HCT116 (cell line): ENCODE measurements around the gene REEP6. TPM values are rescaled to one million over a fixed set of nuclear protein-coding genes. Genes with fewer than 3 reads are reported as not detected.

ENCODE experiments used
- ATAC-seq: fragments of 200-7000 bp; cut with Tn5 transposase; 2 replicates; pipeline ENCODE4 v1.9.1; 2020; ENCODE audit warnings: mild to moderate bottlenecking, moderate library complexity
- BruUV-seq: library from RNA; stranded (reverse); fragments of 400-500 nt; replicated peaks from 2 replicates; lab custom pipeline; 2021; lab: Mats Ljungman, UMichigan
- CTCF ChIA-PET: fragments of 300-600 bp; sonication (Branson Sonifier 250); formaldehyde crosslinking; loops from one replicate; lab custom pipeline; 2021; ENCODE audit warnings: antibody characterized with exemption; lab: Charles Lee
- POLR2A ChIA-PET: fragments of 300-600, 350-600 bp; sonication (Branson Sonifier 250); formaldehyde crosslinking; loops from one replicate; lab custom pipeline; 2021; ENCODE audit warnings: antibody characterized with exemption; lab: Charles Lee
- RAD21 ChIA-PET, 2 experiments: fragments of 300-600 bp; sonication (Branson Sonifier 250); formaldehyde crosslinking; loops; one replicate each; lab custom pipeline; 2023; ENCODE audit warnings: low total read pairs in 2 of 2; ENCODE audit not compliant: uncharacterized antibody in 2 of 2, unreplicated experiment in 2 of 2, low non-redundant PET in 1 of 2; lab: Charles Lee
- DNase-seq: peaks from one replicate; pipeline ENCODE4 v3.0.0-alpha.2; 2010; ENCODE audit warnings: low read depth, low spot score
- H2AFZ ChIP-seq: fragments of 200-600 bp; shearing (Covaris generic), sonication (generic); 2 replicates; pipeline ENCODE4 v1.6.1; 2017; ENCODE audit warnings: low read depth, mixed run types, mixed read lengths, antibody characterized with exemption, low read length; ENCODE audit not compliant: poor library complexity, severe bottlenecking
- H3K27ac ChIP-seq: 2 replicates; pipeline ENCODE4 v1.5.1; 2012; ENCODE audit warnings: low read depth, low read length
- H3K27me3 ChIP-seq: fragments of 200-600 bp; sonication (generic); 2 replicates; pipeline ENCODE4 v1.6.1; 2016; ENCODE audit warnings: mixed run types, low read length, mixed read lengths; ENCODE audit not compliant: insufficient read depth
- H3K36me3 ChIP-seq, 2 experiments: fragments of 200-500 bp in 1 of 2; fragments of 200-600 bp in 1 of 2; sonication (Bioruptor generic) in 1 of 2; sonication (generic) in 1 of 2; 2 replicates each; pipeline versions ENCODE4 v1.5.1 to v1.6.1; 2014 to 2016; ENCODE audit warnings: low read length in 2 of 2, inconsistent platforms in 1 of 2, mixed read lengths in 1 of 2, mixed run types in 1 of 2; ENCODE audit not compliant: insufficient read depth in 2 of 2, control insufficient read depth in 1 of 2
- H3K4me1 ChIP-seq, 2 experiments: fragments of 200-600 bp in 1 of 2; sonication (generic) in 1 of 2; 2 replicates each; pipeline versions ENCODE4 v1.5.1 to v1.6.1; 2012 to 2017; ENCODE audit warnings: low read length in 2 of 2, inconsistent platforms in 1 of 2, mild to moderate bottlenecking in 1 of 2, mixed read lengths in 1 of 2, mixed run types in 1 of 2, moderate library complexity in 1 of 2; ENCODE audit not compliant: insufficient read depth in 2 of 2, control insufficient read depth in 1 of 2
- H3K4me2 ChIP-seq: fragments of 200-600 bp; sonication (generic); 2 replicates; pipeline ENCODE4 v1.6.1; 2017; ENCODE audit warnings: mixed run types, low read length, mixed read lengths
- H3K4me3 ChIP-seq, 2 experiments: fragments of 200-600 bp in 1 of 2; sonication (generic) in 1 of 2; replicated peaks in 1 of 2; 2 replicates each; pipeline ENCODE4 v1.5.1; 2011 to 2016; ENCODE audit warnings: low read length in 2 of 2, control low read depth in 1 of 2, low read depth in 1 of 2, mild to moderate bottlenecking in 1 of 2, mixed read lengths in 1 of 2, mixed run types in 1 of 2
- H3K79me2 ChIP-seq: fragments of 200-600 bp; sonication (generic); 2 replicates; pipeline ENCODE4 v1.6.1; 2017; ENCODE audit warnings: mild to moderate bottlenecking, mixed run types, low read length, moderate library complexity, mixed read lengths; ENCODE audit not compliant: insufficient read depth
- H3K9ac ChIP-seq: fragments of 200-600 bp; sonication (generic); 2 replicates; pipeline ENCODE4 v1.6.1; 2016; ENCODE audit warnings: low read length, mixed read lengths
- H3K9me2 ChIP-seq: fragments of 200-600 bp; sonication (generic), shearing (Covaris generic); 2 replicates; pipeline ENCODE4 v1.6.1; 2017; ENCODE audit warnings: mixed run types, mild to moderate bottlenecking, moderate library complexity; ENCODE audit not compliant: insufficient read depth
- H3K9me3 ChIP-seq, 2 experiments: fragments of 200-500 bp in 1 of 2; fragments of 200-600 bp in 1 of 2; sonication (Bioruptor generic) in 1 of 2; sonication (generic) in 1 of 2; 2 replicates each; pipeline ENCODE4 v1.6.1; 2014 to 2017; ENCODE audit warnings: low read length in 2 of 2, mixed read lengths in 2 of 2, inconsistent platforms in 1 of 2, low read depth in 1 of 2, mild to moderate bottlenecking in 1 of 2, mixed run types in 1 of 2, moderate library complexity in 1 of 2; ENCODE audit not compliant: control insufficient read depth in 1 of 2, insufficient read depth in 1 of 2
- H4K20me1 ChIP-seq: fragments of 200-600 bp; sonication (generic), shearing (Covaris generic); 2 replicates; pipeline ENCODE4 v1.6.1; 2017; ENCODE audit warnings: mixed run types, mild to moderate bottlenecking, moderate library complexity; ENCODE audit not compliant: insufficient read depth
- ELF1 ChIP-seq: IDR thresholded peaks from 2 replicates; pipeline ENCODE4 v1.6.1; 2012; ENCODE audit warnings: low read depth, borderline replicate concordance
- REST ChIP-seq: IDR thresholded peaks from 2 replicates; pipeline ENCODE4 v1.6.1; 2012; ENCODE audit warnings: low read depth
- SP1 ChIP-seq: IDR thresholded peaks from 2 replicates; pipeline ENCODE4 v1.6.1; 2012; ENCODE audit warnings: low read depth
- TCF7L2 ChIP-seq: IDR thresholded peaks from 2 replicates; pipeline ENCODE4 v1.7.0; 2011; ENCODE audit warnings: borderline replicate concordance, inconsistent platforms; ENCODE audit not compliant: insufficient read depth, insufficient read length; ENCODE audit errors: extremely low read depth
- ZBTB33 ChIP-seq: IDR thresholded peaks from 2 replicates; pipeline ENCODE4 v1.6.1; 2011; ENCODE audit warnings: mild to moderate bottlenecking, low read length, moderate library complexity; ENCODE audit not compliant: insufficient replicate concordance; ENCODE audit errors: extremely low read depth
- intact Hi-C: fragments of 100-400 bp; cut with micrococcal nuclease; formaldehyde crosslinking; loops from 2 replicates; pipeline ENCODE4 v1.10.0; 2022
- total RNA-seq: library from RNA; stranded (reverse); gene quantifications from one replicate; pipeline ENCODE4 v1.2.1, GENCODE V29; 2021; ENCODE audit not compliant: unreplicated experiment

Gene REEP6
- total RNA-seq, 1 experiment from 2014 or later: 53.9 TPM

DNA sequence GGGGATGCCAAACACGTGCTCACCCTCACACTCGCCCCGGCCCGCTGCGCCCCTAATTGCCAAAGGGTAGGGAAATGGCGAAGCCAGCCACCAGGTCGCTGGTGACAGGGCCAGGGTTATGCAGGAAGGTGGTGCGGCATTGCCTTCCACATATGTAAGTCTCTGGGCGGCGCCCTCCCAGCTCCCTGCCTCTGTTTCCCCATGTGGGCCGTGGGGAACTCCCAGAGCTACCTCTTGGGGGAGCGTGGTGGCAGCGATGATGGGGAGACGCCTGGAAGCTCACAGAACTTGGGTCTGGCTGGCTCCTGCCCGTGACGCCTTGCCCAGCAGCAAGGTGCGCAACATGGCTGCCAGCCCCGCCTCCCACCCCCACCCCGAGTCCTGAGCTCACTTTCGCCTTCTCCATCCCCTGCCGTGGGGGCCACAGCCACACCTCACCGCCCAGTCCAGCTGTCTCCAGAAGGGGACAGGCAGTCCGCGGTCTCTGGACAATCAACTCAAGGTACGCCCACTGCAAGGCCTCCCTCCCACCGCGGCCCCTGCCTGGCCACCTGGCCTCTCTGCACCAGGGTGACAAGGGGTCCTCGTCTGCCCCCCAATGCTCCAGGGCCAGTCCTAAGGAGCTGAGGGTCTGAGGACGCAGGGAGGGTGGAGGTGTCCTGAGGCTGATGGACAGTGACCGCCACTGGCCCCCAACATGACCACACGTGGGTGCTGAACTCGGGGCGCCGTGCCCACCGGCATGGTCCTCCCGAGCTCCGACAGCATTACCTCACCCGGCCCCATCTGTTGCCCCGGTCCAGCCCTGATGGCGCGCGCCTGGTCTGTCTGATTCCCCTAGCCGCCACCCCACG is 18.5 kb upstream of the REEP6 start:
- intact Hi-C loops: no loop called here
- Histone ChIP-seq H3K4me1 (peaks cover 20 to 44% of the 10 kb centered on the region in 2 experiments), H3K79me2 (peaks cover 30% of the 10 kb centered on the region), H3K9me2 (no peaks in the 10 kb centered on the region), H3K4me3 (no peak overlapping the region), H2AFZ (no peak overlapping the region), H4K20me1 (no peaks in the 10 kb centered on the region), H3K9me3 (no peaks in the 10 kb centered on the region), H3K4me2 (0 out of 2 replicates have a peak overlapping the region, but pooled peaks have one; percentile 96), H3K9ac (no peak overlapping the region), H3K36me3 (peaks cover 3 to 4% of the 10 kb centered on the region in 2 experiments; a peak in 2 of 4 replicates), H3K27me3 (no peaks in the 10 kb centered on the region), H3K27ac (no peak overlapping the region; the same call in 1 of the 2 replicates)
- TF ChIP-seq TCF7L2 (no peak), ELF1 (no peak), REST (no peak), ZBTB33 (no peak), SP1 (no peak)
- no peak for ATAC-seq
- BruUV-seq: no TSS peak
- POLR2A ChIA-PET: interaction anchor here (1.0 to 2.4 kb wide), 5 partner anchors 17 to 339 kb away, joined by 3 to 8 read pairs (median 5); partner anchors contain the start of gene REEP6
- CTCF ChIA-PET: interaction anchor here (1.1 to 1.7 kb wide), 2 partner anchors 28 to 157 kb away, joined by 3 to 7 read pairs; no protein-coding TSS in a partner anchor
- RAD21 ChIA-PET: interaction anchor here (0.5 to 0.7 kb wide), 2 partner anchors 15 to 63 kb away, joined by 3 read pairs; no protein-coding TSS in a partner anchor
- no peak for DNase-seq
